Sigmoid colon (tissue), 7 donors: ENCODE results near the gene PAM16. TPM values are rescaled to one million over a fixed set of nuclear protein-coding genes. Genes with fewer than 3 reads are reported as not detected.

Source experiments
- DNase-seq: peaks from one replicate; pipeline ENCODE4 v3.0.0-alpha.2; 2019
- H3K27ac ChIP-seq, 4 donors: fragments of 200-600 bp; sonication (generic); one replicate each; pipeline ENCODE4 v1.5.1; 2016 to 2019; ENCODE audit warnings: mild to moderate bottlenecking in 1 of 4
- H3K27me3 ChIP-seq, 3 donors: fragments of 200-600 bp; sonication (generic); one replicate each; pipeline ENCODE4 v1.5.1; 2019; ENCODE audit warnings: mild to moderate bottlenecking in 1 of 3
- H3K36me3 ChIP-seq, 4 donors: fragments of 200-600 bp; sonication (generic); one replicate each; pipeline ENCODE4 v1.5.1; 2016 to 2019
- H3K4me1 ChIP-seq, 4 donors: fragments of 200-600 bp; sonication (generic); one replicate each; pipeline ENCODE4 v1.5.1; 2017 to 2019
- H3K4me3 ChIP-seq, 4 donors: fragments of 200-600 bp; sonication (generic); one replicate each; pipeline ENCODE4 v1.5.1; 2017 to 2019; ENCODE audit warnings: mild to moderate bottlenecking in 2 of 4, moderate library complexity in 1 of 4
- H3K9me3 ChIP-seq, 4 donors: fragments of 200-600 bp in 3 of 4; sonication (generic) in 3 of 4; one replicate each; pipeline versions ENCODE4 v1.5.1 to v1.6.1; 2013 to 2019
- CTCF ChIP-seq, 4 experiments: fragments of 450-650 bp in 3 of 4; fragments of 200-600 bp in 1 of 4; IDR thresholded peaks; one replicate each; pipeline ENCODE4 v1.5.1; 2016 to 2019; ENCODE audit warnings: antibody characterized with exemption in 4 of 4, mild to moderate bottlenecking in 3 of 4, moderate library complexity in 2 of 4
- EP300 ChIP-seq, 4 donors: sonication (generic); formaldehyde crosslinking; IDR thresholded peaks; one replicate each; pipeline ENCODE4 v1.6.1; 2017; ENCODE audit warnings: antibody characterized with exemption in 4 of 4
- POLR2A ChIP-seq, 2 donors: fragments of 450-650 bp; IDR thresholded peaks; one replicate each; pipeline ENCODE4 v1.6.1; 2016; ENCODE audit warnings: antibody characterized with exemption in 2 of 2, mild to moderate bottlenecking in 2 of 2, moderate library complexity in 2 of 2
- POLR2AphosphoS5 ChIP-seq, 4 donors: sonication (generic); formaldehyde crosslinking; IDR thresholded peaks; one replicate each; pipeline ENCODE4 v1.6.1; 2017; ENCODE audit warnings: antibody characterized with exemption in 4 of 4
- WGBS, 2 donors: extraction: QIAGEN DNeasy Blood & Tissue Kit; methylation state at CpG; one replicate each; pipeline ENCODE4 v1.1.7; 2013; 5-methylcytosine and 5-hydroxymethylcytosine counted together
- intact Hi-C: fragments of 100-400 bp; cut with DNase I; formaldehyde crosslinking; loops from one replicate; pipeline ENCODE4 v1.15.1; 2023
- polyA plus RNA-seq, 3 donors: library from polyadenylated mRNA; stranded (reverse); fragments of 200-250 nt; gene quantifications; one replicate each; pipeline ENCODE4 v1.2.3, GENCODE V29; 2013
- total RNA-seq, 4 donors: library from RNA; depleted of rRNA; stranded (reverse); fragments of >200 nt; gene quantifications; one replicate each; pipeline ENCODE4 v1.1.0, GENCODE V29; 2016
- donor health status: healthy with polysubstance abuse.
- donor health status: Bipolar disorder and iron deficiency.
- donor health status: healthy.

The PAM16 gene
- total and polyA plus RNA-seq, 7 donors, result 36.0 to 57.0 (median 49.0) TPM

GRCh38 chr16:4318967-4319366 lies 32.2 kb downstream of the PAM16 start:
- peak; percentile 62 for DNase-seq
- WGBS, 2 donors, result 60 to 73% methylated on average over 5 of the region's 5 CpGs
- Histone ChIP-seq H3K4me3 (no peak overlapping the region), H3K4me1 (peaks cover 2 to 89% (median 79%) of the 10 kb centered on the region in 4 donors), H3K27ac (peak overlapping the region; percentile 90 to 98 (median 96)), H3K9me3 (no peaks in the 10 kb centered on the region), H3K27me3 (no peaks in the 10 kb centered on the region), H3K36me3 (no peaks in the 10 kb centered on the region)
- intact Hi-C loops, result no loop called here
- TF ChIP-seq CTCF (IDR thresholded peaks at IDR 0.05), result no peak
- no peak for TF ChIP-seq EP300 (IDR thresholded peaks at IDR 0.05)
- TF ChIP-seq POLR2A (IDR thresholded peaks at IDR 0.05), result no peak
- no peak for TF ChIP-seq POLR2AphosphoS5 (IDR thresholded peaks at IDR 0.05)

- intact Hi-C loops, result no loop called here
- WGBS, 2 donors, result 73 to 78% methylated on average over 13 of the region's 13 CpGs
- Histone ChIP-seq H3K4me1 (peaks cover 2 to 89% (median 78%) of the 10 kb centered on the region in 4 donors), H3K9me3 (no peaks in the 10 kb centered on the region), H3K27me3 (no peaks in the 10 kb centered on the region), H3K4me3 (no peak overlapping the region), H3K27ac (peak overlapping the region; percentile 90 to 98 (median 96)), H3K36me3 (no peaks in the 10 kb centered on the region)
- TF ChIP-seq POLR2AphosphoS5 (IDR thresholded peaks at IDR 0.05), result no peak
- no peak for TF ChIP-seq POLR2A (IDR thresholded peaks at IDR 0.05)
- no peak for TF ChIP-seq EP300 (IDR thresholded peaks at IDR 0.05)
- no peak for TF ChIP-seq CTCF (IDR thresholded peaks at IDR 0.05)
- DNase-seq, result no peak
Observed at GRCh38 chr16:4318451-4318910, 32.6 kb downstream of the PAM16 start.

- intact Hi-C loops, result no loop called here
- peak overlapping the region; percentile 90 to 98 (median 96) for H3K27ac ChIP-seq
- peaks cover 2 to 85% (median 72%) of the 10 kb centered on the region in 4 donors for H3K4me1 ChIP-seq
- TF ChIP-seq POLR2A (IDR thresholded peaks at IDR 0.05) (no peak), POLR2AphosphoS5 (IDR thresholded peaks at IDR 0.05) (peak in 2 of 4 donors; percentile 26 to 54)
- no peaks in the 10 kb centered on the region for H3K36me3 ChIP-seq
- 49 to 73% methylated on average over 12 of the region's 12 CpGs for WGBS, 2 donors
- DNase-seq, result peak; percentile 76
- H3K27me3 ChIP-seq, result no peaks in the 10 kb centered on the region
- no peaks in the 10 kb centered on the region for H3K9me3 ChIP-seq
- H3K4me3 ChIP-seq, result peak overlapping the region; percentile 60 to 71 (median 66)
Observed at GRCh38 chr16:4317532-4318450, 33.3 kb downstream of the PAM16 start.

- 28 to 61% methylated on average over 20 of the region's 20 CpGs for WGBS, 2 donors
- peaks cover 2 to 77% (median 66%) of the 10 kb centered on the region in 4 donors for H3K4me1 ChIP-seq
- H3K9me3 ChIP-seq, result no peaks in the 10 kb centered on the region
- peak in 2 of 4 donors; percentile 30 to 37 for TF ChIP-seq POLR2AphosphoS5 (IDR thresholded peaks at IDR 0.05)
- no peak for TF ChIP-seq EP300 (IDR thresholded peaks at IDR 0.05)
- intact Hi-C loops, result no loop called here
- H3K27me3 ChIP-seq, result no peaks in the 10 kb centered on the region
- H3K27ac ChIP-seq, result peak overlapping the region; percentile 90 to 98 (median 96)
- peak; percentile 81 for DNase-seq
- H3K36me3 ChIP-seq, result no peaks in the 10 kb centered on the region
- H3K4me3 ChIP-seq, result peak overlapping the region; percentile 60 to 71 (median 66)
Observed at GRCh38 chr16:4316864-4317531, 34.1 kb downstream of the PAM16 start.

GRCh38 chr16:4316108-4316863 lies 34.8 kb downstream of the PAM16 start:
- Histone ChIP-seq H3K4me1 (peaks cover 2 to 70% (median 61%) of the 10 kb centered on the region in 4 donors), H3K9me3 (no peaks in the 10 kb centered on the region), H3K27me3 (no peaks in the 10 kb centered on the region), H3K36me3 (no peaks in the 10 kb centered on the region), H3K4me3 (peak overlapping the region; percentile 60 to 71 (median 66)), H3K27ac (peak overlapping the region; percentile 90 to 98 (median 96))
- DNase-seq, result peak; percentile 59
- TF ChIP-seq EP300 (IDR thresholded peaks at IDR 0.05), result no peak
- TF ChIP-seq CTCF (IDR thresholded peaks at IDR 0.05), result no peak
- intact Hi-C loops, result no loop called here
- 2 to 5% methylated on average over 93 of the region's 93 CpGs for WGBS, 2 donors
